ENCODE data around the gene LSM3. TPM values are rescaled to one million over a fixed set of nuclear protein-coding genes. Genes with fewer than 3 reads are reported as not detected.

The LSM3 gene
- total RNA-seq = 8.6 and 11.2 TPM in 2 replicates

DNA sequence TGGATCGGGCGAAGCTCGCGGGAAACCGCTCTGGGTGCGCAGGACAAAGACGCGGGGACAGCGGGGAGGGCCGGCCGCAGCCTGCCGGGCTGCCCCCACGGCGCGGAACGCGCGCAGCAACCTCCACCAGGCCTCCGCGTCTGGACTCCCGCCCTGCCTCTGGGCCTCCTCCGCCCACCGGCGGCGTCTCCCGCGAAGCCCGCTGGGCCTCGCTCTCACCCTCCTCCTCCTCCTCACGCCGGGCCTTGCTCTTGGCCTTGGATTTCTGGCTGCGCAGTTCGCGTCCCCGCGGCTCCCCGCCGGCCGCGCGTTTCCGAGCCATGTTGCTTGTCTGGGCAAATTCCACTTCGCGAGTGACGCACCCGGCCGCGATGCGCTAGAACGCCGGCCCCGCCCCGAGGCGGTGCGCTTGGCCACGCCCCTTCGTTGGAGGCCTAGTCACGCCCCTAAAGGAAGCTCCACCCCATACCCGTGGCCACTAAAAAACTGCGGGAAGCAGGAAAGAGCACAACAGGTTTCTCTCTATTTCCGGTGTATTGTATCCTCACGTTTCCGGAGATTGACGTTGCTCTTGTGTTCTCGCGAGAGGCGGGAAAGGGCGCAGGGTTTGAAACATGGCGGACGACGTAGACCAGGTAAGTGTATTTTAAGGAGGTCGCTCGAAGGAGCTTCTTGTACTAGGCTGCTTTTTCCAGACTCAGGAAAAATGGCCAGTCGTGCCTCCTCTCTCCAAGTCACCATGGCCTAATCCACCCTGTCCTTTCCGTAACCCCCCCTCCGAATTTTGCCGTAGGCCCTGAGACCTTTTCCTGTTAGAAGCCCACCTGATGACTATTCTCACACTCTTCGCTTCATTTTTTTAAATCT, at the start of gene LSM3, which contains the start of gene XPC:
Gene LSM3 (plus strand): TSS at position 571 of the 867 bp plus-strand sequence. CDS start 44 bp downstream, at position 615.
Gene XPC (minus strand): TSS at position 355 of the 867 bp plus-strand sequence. CDS start 33 bp downstream, at position 322.
- DNase-seq (ENCODE audit: extremely low read depth, low read depth, low spot score) = peak; percentile 98

DNA sequence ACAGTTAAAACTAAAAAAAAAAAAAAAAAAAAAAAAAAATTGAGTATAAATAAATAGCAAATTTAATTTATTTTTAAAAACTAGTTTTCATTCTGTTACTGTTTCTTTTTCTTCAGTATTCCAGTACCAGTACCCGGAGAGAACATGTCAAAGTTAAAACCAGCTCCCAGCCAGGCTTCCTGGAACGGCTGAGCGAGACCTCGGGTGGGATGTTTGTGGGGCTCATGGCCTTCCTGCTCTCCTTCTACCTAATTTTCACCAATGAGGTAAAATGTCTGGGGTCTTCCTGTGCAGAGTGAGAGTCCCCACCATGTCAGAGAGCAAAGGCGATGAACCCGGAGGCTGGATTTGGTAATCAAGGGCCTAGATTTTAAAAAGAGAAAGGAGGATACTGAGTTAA, 49.3 kb upstream of the LSM3 start:
- no peak for DNase-seq (ENCODE audit: extremely low read depth, low read depth, low spot score)

DNA sequence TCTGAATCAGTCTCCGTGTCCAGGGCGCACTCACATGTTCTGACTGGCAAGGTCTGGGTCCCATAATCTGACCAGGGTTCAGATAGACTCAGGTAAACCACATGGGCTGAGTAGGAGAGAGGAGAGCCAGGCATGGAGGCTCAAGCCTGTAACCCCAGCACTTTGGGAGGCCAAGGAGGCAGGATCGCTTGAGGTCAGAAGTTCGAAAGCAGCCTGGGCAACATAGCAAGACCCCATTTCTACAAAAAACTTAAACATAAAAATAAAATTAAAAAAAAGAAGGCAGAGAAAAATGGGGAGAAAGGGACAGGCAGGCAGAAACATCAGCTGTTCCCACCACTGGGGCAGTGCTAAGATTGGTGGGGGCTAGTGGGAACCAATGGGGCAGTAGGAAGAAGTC, 48.4 kb upstream of the LSM3 start:
- DNase-seq (ENCODE audit: extremely low read depth, low read depth, low spot score) = no peak

DNA sequence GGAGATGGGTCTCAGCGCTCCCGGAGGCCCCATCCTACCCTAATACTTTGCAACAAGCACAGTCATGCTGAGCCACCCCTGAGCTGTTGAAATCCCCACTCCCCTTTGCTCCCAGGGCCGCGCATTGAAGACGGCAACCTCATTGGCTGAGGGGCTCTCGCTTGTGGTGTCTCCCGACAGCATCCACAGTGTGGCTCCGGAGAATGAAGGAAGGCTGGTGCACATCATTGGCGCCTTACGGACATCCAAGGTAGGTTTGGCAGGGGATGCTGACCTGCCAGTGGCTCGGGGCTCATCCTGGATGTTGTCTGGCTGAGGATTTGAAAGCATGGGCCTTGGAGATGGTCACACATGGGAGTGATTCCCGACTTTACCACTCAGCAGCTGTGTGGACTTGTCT, 47.9 kb upstream of the LSM3 start:
- DNase-seq (ENCODE audit: extremely low read depth, low read depth, low spot score) = no peak

DNA sequence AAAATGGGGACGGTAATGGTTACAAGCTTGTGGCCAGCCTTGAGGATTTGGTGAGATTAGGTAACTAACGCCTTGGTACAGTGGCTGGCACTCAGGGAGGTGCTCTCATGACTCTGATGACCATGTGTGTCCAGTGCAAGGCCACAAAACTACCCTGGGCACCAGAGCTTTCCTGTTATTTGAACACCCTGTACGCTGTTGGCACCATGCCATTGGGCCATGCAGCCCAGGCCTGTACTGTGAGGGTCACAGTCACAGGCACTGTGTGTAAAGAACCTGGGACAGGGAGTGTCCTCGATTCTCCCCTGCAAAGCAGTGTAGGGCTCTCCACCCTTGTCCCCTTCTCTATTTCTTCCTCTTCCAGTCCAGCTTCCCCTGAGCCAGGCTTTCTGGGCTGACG, 47.5 kb upstream of the LSM3 start:
- no peak for DNase-seq (ENCODE audit: extremely low read depth, low read depth, low spot score)

DNA sequence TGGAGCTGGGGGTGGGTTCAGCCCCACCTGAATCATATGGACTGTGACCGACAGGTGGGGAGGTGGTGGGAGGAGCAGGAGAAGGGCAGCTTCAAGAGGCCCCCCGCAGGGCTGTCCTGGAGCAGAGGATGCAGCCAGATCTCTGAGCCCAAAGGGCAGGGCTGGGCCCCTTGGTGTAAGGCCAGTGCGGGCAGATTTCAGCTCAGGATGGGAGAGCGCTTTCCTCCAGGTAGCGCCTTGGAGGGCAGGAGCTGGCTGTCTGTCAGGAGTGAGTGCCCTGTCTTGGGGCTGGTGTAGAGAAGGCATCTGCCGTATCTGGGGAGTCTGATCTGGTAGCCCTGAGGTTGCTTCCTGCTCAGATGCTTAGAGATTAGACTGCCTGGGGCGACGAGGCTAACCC, 46.5 kb upstream of the LSM3 start:
- DNase-seq (ENCODE audit: extremely low read depth, low read depth, low spot score) = no peak

DNA sequence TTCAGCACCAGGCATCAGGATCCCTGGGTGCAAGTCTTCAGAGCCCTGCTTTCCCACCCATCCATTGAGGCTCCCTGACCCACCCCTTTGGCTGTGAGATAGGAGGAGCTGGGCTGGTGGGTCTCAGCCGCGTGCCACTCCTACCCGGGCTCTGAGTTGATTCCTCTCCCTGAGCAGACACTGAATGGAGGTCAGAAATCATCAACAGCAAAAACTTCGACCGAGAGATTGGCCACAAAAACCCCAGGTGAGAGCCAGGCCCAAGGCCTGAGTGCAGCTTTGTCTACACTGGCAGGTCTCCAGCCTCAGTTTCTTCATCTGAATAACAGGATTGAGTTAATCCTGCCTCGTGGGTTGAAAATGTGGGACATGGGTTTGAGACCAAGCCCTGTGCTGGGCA, 45.9 kb upstream of the LSM3 start:
- DNase-seq (ENCODE audit: extremely low read depth, low read depth, low spot score) = no peak

DNA sequence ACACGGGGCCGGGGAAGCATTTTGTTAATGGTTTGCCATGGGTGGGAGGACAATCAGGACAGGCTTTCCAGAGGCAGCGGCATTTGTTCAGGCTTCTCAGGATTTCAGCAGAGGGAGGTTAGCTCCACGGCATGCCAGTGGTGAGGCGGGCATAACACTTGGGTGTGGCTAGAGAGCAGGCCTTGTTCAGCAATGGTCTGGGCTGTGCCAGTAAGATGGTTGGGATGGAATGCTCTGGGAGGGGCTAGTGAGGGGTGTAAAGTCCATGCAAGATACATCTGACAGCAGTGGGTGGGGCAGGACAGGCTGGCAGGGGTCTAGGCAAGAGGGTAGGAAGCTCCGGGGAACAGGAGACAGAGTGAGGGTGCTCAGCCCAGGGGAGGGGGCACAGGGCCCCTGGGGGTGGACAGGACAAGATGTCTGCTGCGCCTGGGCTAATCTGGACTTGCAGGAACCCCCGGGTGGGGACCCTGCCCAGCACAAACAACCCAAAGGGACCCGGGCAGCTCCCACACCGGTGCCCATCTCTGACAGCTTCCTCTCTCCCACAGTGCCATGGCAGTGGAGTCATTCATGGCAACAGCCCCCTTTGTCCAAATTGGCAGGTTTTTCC, 45.3 kb upstream of the LSM3 start:
- no peak for DNase-seq (ENCODE audit: extremely low read depth, low read depth, low spot score)

DNA sequence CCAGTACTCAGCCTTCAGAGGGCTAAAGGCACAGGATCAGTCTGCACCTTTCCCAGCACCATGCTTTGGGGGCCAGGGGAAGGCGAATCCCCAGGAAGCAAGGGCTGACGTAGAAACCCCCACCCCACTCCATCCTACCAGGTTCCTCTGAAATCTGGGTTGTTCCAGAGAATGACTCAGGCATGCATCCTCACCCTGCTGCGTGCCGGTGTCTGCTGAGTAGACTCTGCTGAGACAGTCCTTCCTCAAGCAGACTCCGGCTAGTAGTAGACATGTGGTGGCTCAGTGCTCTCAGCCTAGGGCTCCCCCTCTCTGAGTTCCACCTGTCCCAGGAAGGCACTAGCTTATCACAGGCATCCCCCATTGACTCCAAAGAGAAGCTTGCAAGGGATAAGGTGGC, 44.7 kb upstream of the LSM3 start:
- no peak for DNase-seq (ENCODE audit: extremely low read depth, low read depth, low spot score)

DNA sequence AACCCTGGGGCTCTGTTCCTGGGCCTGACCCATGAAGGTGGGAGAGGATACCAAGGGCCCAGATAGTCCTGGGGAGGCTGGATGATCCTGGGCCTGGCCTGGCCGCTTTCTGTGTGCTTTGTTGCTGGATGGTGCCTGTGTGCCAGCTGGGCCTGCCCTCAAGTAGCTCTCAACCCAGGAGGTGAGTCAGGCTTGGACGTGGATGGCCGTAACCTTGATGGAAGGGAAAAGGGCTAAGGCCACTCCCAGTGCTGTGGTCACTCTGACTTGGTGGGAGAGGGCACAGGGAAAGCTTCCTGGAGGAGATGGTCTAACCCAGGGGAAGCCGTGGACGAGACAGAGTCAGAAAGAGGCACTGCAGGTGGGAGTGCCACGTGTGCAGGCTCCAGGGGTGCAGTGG, 44.3 kb upstream of the LSM3 start:
- DNase-seq (ENCODE audit: extremely low read depth, low read depth, low spot score) = no peak

DNA sequence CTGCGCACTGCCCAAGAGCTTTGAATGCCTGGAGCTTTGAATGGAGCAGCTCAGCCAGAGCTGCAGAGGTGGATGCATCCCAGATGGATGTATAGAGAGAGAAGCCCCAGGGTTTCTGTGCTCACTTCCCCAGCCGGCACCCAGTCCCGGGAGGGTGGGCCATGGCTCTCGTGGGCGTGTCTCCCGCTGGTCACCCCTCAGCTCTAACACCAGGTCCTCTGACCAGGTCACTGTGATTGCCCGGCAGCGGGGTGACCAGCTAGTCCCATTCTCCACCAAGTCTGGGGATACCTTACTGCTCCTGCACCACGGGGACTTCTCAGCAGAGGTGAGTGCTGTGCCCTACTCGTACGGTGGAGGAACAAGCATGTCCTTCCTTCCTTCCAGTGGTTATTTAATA, 43.0 kb upstream of the LSM3 start:
- DNase-seq (ENCODE audit: extremely low read depth, low read depth, low spot score) = no peak

DNA sequence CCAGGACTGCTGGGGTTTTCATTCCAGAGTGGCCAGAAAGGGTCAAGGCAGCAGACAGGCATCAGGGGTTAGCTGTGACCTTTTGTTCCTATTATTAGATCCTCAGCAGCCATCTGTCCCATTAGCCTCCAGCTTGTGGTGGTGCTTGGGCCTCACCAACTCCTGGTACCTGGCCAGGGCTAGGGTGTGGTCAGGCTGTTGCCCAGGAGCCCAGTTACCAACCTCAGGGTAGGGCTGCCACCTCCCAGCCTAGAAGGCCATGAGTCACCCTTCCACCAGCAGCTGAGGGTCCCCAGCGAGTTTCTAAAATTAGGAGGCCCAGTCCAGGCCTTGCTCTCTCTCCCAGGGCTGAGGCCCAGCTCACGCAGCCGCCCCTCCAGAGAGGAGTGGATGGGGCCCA, 41.6 kb upstream of the LSM3 start:
- DNase-seq (ENCODE audit: extremely low read depth, low read depth, low spot score) = no peak

DNA sequence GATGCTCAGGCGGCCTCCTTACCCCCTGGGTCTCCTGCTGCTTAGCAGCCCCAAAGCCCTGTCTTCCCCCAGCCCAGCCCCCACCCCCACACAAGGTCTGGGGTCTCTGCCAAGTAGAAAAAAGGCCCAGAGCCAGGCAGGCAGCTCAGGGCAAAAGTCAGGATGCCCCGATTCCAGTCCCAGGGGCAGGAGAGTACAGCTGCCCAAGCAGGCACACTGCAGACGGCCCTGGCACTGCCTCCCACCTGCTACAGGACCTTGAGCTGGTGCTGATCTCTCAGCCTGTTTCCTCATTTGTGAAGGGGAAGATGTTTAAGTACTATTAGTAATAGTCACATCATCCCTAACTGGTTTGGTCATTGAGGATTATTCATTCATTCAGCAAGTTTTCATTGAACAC, 41.2 kb upstream of the LSM3 start:
- no peak for DNase-seq (ENCODE audit: extremely low read depth, low read depth, low spot score)

DNA sequence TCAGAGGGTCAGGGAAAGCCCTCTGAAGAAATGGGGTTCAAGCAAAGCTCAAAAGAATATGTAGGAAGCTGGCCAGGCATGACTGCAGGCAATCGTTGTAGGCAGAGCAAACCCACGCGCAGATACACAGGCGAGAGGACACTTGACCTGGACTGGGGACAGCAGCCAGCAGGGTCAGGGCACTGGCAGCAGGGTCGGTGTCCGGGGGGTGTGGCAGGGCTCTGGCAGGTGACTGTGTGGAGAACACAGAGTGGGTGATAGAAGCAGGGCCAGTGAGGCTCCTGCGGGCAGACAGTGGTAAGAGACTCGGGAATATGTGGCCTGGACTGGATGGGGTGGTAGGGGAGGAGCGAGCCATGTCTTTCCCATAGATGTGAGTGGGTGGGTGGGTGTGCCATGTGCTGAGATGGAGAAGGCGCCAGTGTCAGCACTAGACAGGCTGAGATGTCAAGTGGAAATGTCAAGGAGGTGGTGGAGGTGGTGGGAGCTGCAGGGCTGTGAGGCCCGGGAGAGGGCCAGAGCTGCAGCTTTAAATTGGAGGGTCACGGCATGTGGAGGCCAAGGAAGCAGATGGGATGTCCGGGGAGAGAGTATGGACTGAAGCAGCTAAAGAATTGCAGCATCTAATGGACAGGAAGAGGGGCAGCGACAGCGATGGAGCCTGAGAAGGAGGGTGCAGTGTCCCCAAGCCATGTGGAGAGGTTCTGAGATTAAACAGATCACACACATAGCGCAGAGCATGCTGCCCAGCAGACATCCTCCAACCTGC, 40.3 kb upstream of the LSM3 start:
- no peak for DNase-seq (ENCODE audit: extremely low read depth, low read depth, low spot score)

DNA sequence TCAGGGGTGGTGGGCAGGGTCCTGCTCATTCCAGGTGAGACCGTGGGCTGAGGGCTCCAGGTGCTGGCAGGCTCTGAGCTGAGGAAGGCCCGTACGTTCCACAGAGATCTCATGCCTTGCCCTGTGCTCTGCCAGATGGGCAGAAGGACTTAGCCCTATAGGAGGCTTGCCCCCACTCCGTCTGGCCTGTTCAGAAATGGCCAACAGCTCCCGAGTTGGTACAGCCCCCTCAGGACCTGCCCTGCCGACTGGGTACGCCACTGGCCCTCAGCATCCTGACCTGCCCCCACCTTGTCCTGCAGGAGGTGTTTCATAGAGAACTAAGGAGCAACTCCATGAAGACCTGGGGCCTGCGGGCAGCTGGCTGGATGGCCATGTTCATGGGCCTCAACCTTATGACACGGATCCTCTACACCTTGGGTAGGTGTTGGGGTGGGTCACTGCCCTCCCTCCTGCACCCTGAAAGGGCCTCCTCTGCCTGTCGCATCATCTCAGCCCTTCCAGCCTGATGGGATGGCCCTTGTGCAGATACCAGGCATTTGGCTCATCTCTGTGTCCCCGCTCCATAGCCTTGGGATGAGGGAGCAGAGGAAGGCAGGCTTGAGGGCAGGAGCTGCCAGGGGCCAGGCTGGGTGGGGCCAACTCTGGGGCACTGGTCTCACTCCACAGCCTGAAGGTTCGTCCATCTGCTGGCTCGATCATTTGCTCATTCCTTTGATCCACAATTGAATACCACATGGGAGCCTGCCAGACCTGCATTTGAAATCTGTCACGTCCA, 39.5 kb upstream of the LSM3 start:
- DNase-seq (ENCODE audit: extremely low read depth, low read depth, low spot score) = no peak

DNA sequence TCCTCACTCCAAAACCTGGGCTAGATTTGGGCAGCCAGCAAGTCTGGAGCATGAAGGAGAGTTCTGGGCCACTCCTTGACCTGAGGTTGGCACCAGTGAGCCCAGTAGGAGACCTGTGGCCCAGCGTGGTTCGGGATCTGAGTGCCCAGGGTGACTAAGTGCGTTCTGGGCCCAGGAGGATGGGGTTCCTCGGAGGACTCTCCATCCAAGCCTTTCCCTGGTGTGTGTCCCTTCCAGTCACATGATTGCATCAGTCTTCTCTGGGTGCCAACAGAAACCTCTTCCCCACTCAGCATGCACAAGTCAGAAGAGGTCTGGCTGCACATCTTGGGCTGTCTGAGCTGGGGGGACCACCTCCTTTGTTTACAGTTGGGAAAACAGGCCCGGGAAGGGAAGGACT, 38.8 kb upstream of the LSM3 start:
- DNase-seq (ENCODE audit: extremely low read depth, low read depth, low spot score) = no peak

DNA sequence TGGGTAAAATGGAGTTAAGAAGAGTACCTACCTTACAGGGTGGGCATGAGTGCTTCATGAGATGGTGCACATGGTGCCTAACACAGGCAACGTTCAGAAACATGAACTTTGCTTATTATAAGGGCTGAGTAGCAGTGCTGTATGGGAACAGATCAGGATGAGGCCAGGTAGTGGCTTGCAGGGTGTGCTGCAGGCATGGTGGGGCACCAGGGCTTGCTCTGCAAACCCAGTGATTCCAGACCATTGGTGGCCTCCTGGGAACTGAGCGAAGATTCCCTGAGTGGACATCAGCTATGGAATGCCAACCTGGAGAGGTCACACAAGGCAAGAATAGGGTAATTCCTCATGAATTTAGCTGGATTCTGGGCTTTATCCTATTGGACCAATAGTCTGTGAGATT, 37.9 kb upstream of the LSM3 start:
- no peak for DNase-seq (ENCODE audit: extremely low read depth, low read depth, low spot score)

DNA sequence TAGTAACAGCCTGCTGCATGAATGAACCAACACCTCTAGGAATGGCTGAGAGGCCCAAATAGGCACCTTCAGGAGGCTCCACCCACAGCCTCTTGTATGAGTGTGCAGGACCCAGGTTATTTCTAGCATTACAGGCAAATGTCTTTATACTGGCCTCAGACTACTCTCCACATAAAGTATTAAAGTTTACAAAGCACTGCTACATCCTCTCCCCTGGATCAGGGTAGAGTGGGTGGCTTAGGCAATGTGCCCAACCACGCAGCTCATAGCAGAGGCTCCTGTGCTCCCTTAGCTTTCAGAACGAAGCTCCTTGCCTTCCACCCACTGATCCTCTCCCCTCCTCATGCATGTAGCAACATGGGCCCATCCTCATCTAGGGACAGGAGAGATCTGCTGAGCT, 37.5 kb upstream of the LSM3 start:
- no peak for DNase-seq (ENCODE audit: extremely low read depth, low read depth, low spot score)

DNA sequence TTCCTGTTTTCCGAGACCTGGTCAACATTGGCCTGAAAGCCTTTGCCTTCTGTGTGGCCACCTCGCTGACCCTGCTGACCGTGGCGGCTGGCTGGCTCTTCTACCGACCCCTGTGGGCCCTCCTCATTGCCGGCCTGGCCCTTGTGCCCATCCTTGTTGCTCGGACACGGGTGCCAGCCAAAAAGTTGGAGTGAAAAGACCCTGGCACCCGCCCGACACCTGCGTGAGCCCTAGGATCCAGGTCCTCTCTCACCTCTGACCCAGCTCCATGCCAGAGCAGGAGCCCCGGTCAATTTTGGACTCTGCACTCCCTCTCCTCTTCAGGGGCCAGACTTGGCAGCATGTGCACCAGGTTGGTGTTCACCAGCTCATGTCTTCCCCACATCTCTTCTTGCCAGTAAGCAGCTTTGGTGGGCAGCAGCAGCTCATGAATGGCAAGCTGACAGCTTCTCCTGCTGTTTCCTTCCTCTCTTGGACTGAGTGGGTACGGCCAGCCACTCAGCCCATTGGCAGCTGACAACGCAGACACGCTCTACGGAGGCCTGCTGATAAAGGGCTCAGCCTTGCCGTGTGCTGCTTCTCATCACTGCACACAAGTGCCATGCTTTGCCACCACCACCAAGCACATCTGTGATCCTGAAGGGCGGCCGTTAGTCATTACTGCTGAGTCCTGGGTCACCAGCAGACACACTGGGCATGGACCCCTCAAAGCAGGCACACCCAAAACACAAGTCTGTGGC, 36.8 kb upstream of the LSM3 start:
- DNase-seq (ENCODE audit: extremely low read depth, low read depth, low spot score) = no peak

Measured in glomerular endothelial cell (primary cell).